GM10266 (cell line): ENCODE measurements around the gene CLK2.

Experiments
- DNase-seq: peaks from one replicate; pipeline ENCODE4 v3.0.0; 2012; ENCODE audit errors: extremely low spot score
- CTCF ChIP-seq: IDR thresholded peaks from 2 replicates; pipeline ENCODE4 v1.5.1; 2012; ENCODE audit warnings: mild to moderate bottlenecking, low read depth; ENCODE audit not compliant: control insufficient read depth, insufficient read depth; ENCODE audit errors: missing control alignments

CLK2 gene

DNA sequence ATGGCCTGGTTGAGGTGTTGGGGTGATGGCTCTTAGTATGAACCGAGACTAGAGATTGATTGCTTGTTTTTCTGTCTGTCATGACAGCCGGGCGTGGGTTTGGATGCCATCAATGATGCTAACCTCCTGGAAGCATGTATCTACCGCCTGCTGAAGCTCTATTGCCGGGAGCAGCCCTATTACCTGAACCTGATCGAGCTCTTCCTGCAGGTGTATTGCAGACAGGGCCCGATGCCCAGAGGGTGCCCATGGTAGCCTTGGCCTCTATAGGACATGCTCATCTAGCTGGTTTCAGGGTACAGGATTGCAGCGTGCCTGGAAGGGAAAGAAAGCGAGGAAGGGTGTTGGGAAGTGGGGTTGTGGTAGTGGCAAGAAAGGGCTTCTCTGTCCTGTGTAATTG lies 44.8 kb upstream of the CLK2 start:
- no peak for TF ChIP-seq CTCF
- DNase-seq: no peak

DNA sequence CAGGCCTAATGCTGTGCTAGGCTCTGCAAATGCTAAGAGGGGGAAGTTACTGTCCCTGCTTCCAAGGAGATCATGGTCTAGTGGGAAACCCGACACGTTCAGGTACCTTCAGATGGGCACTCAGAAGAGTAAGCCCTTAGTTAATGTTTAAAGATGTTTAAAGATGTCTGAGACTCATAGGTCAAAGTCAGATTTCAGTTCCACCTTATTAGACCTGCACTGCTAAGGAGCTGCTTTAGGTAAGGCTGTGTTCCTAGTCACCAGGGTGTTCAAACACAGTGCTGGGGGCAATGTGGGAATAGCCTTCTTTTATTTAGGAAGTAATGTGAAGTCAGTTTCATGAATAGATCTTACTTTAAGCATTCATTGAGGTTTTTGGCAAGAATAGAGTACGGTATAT lies 43.6 kb upstream of the CLK2 start:
- no peak for DNase-seq
- no peak for TF ChIP-seq CTCF

DNA sequence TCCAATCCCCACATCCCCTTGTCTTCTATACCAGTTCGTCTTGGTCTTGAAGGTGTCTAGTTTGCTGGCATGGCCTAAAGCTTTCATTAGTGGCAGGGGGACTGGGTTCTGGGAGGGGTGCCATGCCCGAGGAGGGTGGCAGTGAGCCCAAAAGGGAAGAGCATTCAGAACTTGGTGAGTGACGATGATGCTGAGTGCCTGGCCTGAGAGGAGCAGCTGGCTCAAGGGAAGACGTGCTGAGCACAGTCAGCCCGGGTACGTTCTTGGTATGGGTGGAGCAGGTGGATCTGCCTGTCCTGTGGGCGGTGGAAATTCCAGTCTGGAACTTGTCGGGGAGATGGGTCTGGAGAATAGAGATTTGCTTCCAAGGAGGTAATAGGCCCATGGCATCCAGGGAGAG lies 40.0 kb upstream of the CLK2 start:
- no peak for DNase-seq
- no peak for TF ChIP-seq CTCF

DNA sequence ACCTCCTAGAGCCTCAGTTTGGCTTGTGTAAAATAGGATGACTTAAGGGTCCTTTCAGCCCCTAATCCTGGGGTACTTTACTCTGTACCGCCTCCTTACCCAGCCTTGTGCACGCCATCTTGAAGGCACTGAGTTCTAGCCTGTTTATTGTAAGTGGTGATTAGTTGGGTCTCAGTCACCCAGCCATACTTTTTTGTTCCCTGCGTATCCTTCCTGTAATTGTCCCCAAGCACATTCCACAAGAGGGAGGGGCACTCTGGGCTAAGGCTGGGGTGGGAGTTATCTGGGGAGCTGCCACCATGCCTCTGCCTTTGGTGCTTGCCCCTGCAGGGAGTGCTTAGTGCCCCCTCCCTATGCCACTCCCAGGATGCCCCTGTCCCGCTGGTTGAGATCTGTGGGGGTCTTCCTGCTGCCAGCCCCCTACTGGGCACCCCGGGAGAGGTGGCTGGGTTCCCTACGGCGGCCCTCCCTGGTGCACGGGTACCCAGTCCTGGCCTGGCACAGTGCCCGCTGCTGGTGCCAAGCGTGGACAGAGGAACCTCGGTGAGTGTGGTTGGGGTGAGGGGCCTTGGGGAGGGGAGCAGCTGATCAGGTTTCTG lies 36.2 kb upstream of the CLK2 start:
- TF ChIP-seq CTCF: no peak
- no peak for DNase-seq

- peak; percentile 96 for DNase-seq
- no peak for TF ChIP-seq CTCF
Observed at GRCh38 chr1:155308493-155309422, 35.5 kb upstream of the CLK2 start, which contains the start of gene FDPS. Gene FDPS, plus strand, starts transcription at chr1:155308866. Its CDS starts 924 bp downstream, at chr1:155309790.

DNA sequence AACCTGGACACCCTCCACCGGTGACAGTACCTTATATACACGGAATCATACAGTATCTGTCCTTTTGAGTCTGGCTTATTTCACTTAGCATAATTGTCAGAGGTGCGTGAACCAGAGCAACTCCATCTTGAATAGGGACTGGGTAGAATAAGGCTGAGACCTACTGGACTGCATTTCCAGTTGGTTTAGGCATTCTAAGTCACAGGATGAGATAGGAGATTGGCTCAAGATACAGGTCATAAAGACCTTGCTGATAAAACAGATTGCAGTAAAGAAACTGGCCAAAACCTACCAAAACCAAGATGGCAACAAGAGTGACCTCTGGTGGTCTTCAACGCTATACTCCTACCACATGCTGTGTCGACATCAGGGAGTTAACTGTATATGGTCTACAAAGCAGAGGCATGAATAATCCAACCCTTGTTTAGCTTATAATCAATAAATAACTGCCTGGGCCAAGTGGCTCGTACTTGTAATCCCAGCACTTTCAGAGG lies 34.0 kb upstream of the CLK2 start:
- peak; percentile 25 for TF ChIP-seq CTCF
- DNase-seq: no peak
